H9 (cell line): ENCODE data around the gene TBX1. TPM values are rescaled to one million over a fixed set of nuclear protein-coding genes. Genes with fewer than 3 reads are reported as not detected.
A peak's percentile ranks its signal among the peaks of the same experiment; 100 is the strongest.

Source experiments
- DNase-seq: peaks from one replicate; pipeline ENCODE4 v3.0.0-alpha.2; 2017
- H2AFZ ChIP-seq: one replicate; pipeline ENCODE4 v1.6.1; 2013; ENCODE audit warnings: mild to moderate bottlenecking, low read length, control low read depth, moderate library complexity
- H2AK5ac ChIP-seq: 2 replicates; pipeline ENCODE4 v1.6.1; 2013; ENCODE audit warnings: low read length, control low read depth, mixed read lengths; ENCODE audit not compliant: insufficient read length
- H2BK120ac ChIP-seq: one replicate; pipeline ENCODE4 v1.6.1; 2013; ENCODE audit warnings: low read depth, mild to moderate bottlenecking, low read length, control low read depth, inconsistent platforms; ENCODE audit not compliant: poor library complexity, severe bottlenecking
- H2BK12ac ChIP-seq: 2 replicates; pipeline ENCODE4 v1.6.1; 2013; ENCODE audit warnings: low read length, control low read depth, mixed read lengths, low read depth; ENCODE audit not compliant: insufficient read length
- H2BK15ac ChIP-seq: 2 replicates; pipeline ENCODE4 v1.6.1; 2013; ENCODE audit warnings: low read depth, low read length, control low read depth
- H2BK20ac ChIP-seq: one replicate; pipeline ENCODE4 v1.6.1; 2013; ENCODE audit warnings: low read depth, mild to moderate bottlenecking, low read length, control low read depth, inconsistent platforms; ENCODE audit not compliant: poor library complexity, severe bottlenecking
- H2BK5ac ChIP-seq: 2 replicates; pipeline ENCODE4 v1.6.1; 2013; ENCODE audit warnings: low read length, control low read depth, mixed read lengths; ENCODE audit not compliant: insufficient read length
- H3K14ac ChIP-seq: 2 replicates; pipeline ENCODE4 v1.6.1; 2013; ENCODE audit warnings: low read length, control low read depth; ENCODE audit not compliant: insufficient read depth
- H3K18ac ChIP-seq: 2 replicates; pipeline ENCODE4 v1.6.1; 2013; ENCODE audit warnings: low read depth, mild to moderate bottlenecking, mixed read lengths, low read length, control low read depth; ENCODE audit not compliant: insufficient read length
- H3K23ac ChIP-seq: 2 replicates; pipeline ENCODE4 v1.6.1; 2013; ENCODE audit warnings: low read length, control low read depth, mixed read lengths, low read depth; ENCODE audit not compliant: insufficient read length
- H3K23me2 ChIP-seq: 2 replicates; pipeline ENCODE4 v1.6.1; 2013; ENCODE audit warnings: low read depth, mild to moderate bottlenecking, mixed read lengths, low read length, control low read depth; ENCODE audit not compliant: insufficient read length, poor library complexity, severe bottlenecking
- H3K27ac ChIP-seq: 2 replicates; pipeline ENCODE4 v1.5.1; 2013; ENCODE audit warnings: low read length, control low read depth, mixed read lengths, low read depth; ENCODE audit not compliant: insufficient read length
- H3K27me3 ChIP-seq: 2 replicates; pipeline ENCODE4 v1.6.1; 2013; ENCODE audit warnings: low read length, control low read depth, inconsistent platforms; ENCODE audit not compliant: insufficient read depth
- H3K4ac ChIP-seq: 2 replicates; pipeline ENCODE4 v1.6.1; 2013; ENCODE audit warnings: low read depth, mild to moderate bottlenecking, control low read depth, inconsistent platforms, low read length, moderate library complexity
- H3K4me1 ChIP-seq: 2 replicates; pipeline ENCODE4 v1.6.1; 2013; ENCODE audit warnings: low read length, control low read depth, inconsistent platforms; ENCODE audit not compliant: insufficient read depth
- H3K4me2 ChIP-seq: 2 replicates; pipeline ENCODE4 v1.6.1; 2013; ENCODE audit warnings: low read length, control low read depth, mixed read lengths; ENCODE audit not compliant: insufficient read length, insufficient read depth
- H3K56ac ChIP-seq: 2 replicates; pipeline ENCODE4 v1.6.1; 2013; ENCODE audit warnings: low read depth, mild to moderate bottlenecking, mixed read lengths, low read length, control low read depth; ENCODE audit not compliant: insufficient read length
- H3K79me1 ChIP-seq: 2 replicates; pipeline ENCODE4 v1.6.1; 2013; ENCODE audit warnings: low read depth, mild to moderate bottlenecking, moderate library complexity, low read length, control low read depth, inconsistent platforms; ENCODE audit not compliant: insufficient read depth, poor library complexity, severe bottlenecking
- H3K79me2 ChIP-seq: 2 replicates; pipeline ENCODE4 v1.6.1; 2013; ENCODE audit warnings: low read length, control low read depth, inconsistent platforms; ENCODE audit not compliant: insufficient read depth
- H3K9ac ChIP-seq: 2 replicates; pipeline ENCODE4 v1.6.1; 2013; ENCODE audit warnings: low read length, control low read depth, mixed read lengths; ENCODE audit not compliant: insufficient read length; ENCODE audit errors: extremely low read depth
- H3K9me3 ChIP-seq: one replicate; pipeline ENCODE4 v1.6.1; 2013; ENCODE audit warnings: low read depth, low read length, inconsistent platforms; ENCODE audit not compliant: control insufficient read depth
- H3T11ph ChIP-seq: one replicate; pipeline ENCODE4 v1.6.1; 2013; ENCODE audit warnings: mild to moderate bottlenecking, low read length, control low read depth, inconsistent platforms
- H4K20me1 ChIP-seq: one replicate; pipeline ENCODE4 v1.6.1; 2013; ENCODE audit not compliant: control insufficient read depth, insufficient read length, insufficient read depth
- H4K5ac ChIP-seq: 2 replicates; pipeline ENCODE4 v1.6.1; 2013; ENCODE audit warnings: low read depth, mild to moderate bottlenecking, mixed read lengths, low read length, control low read depth; ENCODE audit not compliant: insufficient read length
- H4K8ac ChIP-seq: replicated peaks from 2 replicates; pipeline ENCODE4 v1.6.1; 2013; ENCODE audit warnings: low read length, control low read depth, mixed read lengths, low read depth; ENCODE audit not compliant: insufficient read length
- H4K91ac ChIP-seq: 2 replicates; pipeline ENCODE4 v1.6.1; 2013; ENCODE audit warnings: low read depth, mild to moderate bottlenecking, moderate library complexity, mixed read lengths, low read length, control low read depth; ENCODE audit not compliant: insufficient read length
- H3K27ac Mint-ChIP-seq, 3 experiments: 2 replicates in 2 of 3; 3 replicates in 1 of 3; pipeline ENCODE4 v1.8.0; 2020 to 2021; ENCODE audit warnings: mixed read lengths in 3 of 3, mild to moderate bottlenecking in 1 of 3, moderate library complexity in 1 of 3
- H3K27me3 Mint-ChIP-seq: 2 replicates; pipeline ENCODE4 v1.8.0; 2021; ENCODE audit warnings: low read depth, mild to moderate bottlenecking, moderate library complexity, mixed read lengths
- H3K36me3 Mint-ChIP-seq, 3 experiments: 2 replicates in 2 of 3; 3 replicates in 1 of 3; pipeline ENCODE4 v1.8.0; 2020 to 2021; ENCODE audit warnings: low read depth in 3 of 3, mixed read lengths in 3 of 3; ENCODE audit not compliant: insufficient read depth in 1 of 3
- H3K4me1 Mint-ChIP-seq, 2 experiments: 2 replicates each; pipeline ENCODE4 v1.8.0; 2020; ENCODE audit warnings: mixed read lengths in 2 of 2
- H3K4me3 Mint-ChIP-seq, 2 experiments: 2 replicates in 1 of 2; 3 replicates in 1 of 2; pipeline ENCODE4 v1.8.0; 2020 to 2021; ENCODE audit warnings: mild to moderate bottlenecking in 2 of 2, mixed read lengths in 2 of 2, moderate library complexity in 1 of 2
- H3K9me3 Mint-ChIP-seq, 2 experiments: 2 replicates in 1 of 2; 3 replicates in 1 of 2; pipeline ENCODE4 v1.8.0; 2020; ENCODE audit warnings: mild to moderate bottlenecking in 2 of 2, mixed read lengths in 2 of 2, moderate library complexity in 1 of 2
- WGBS: extraction: QIAGEN DNeasy Blood & Tissue Kit; methylation state at CpG from one replicate; pipeline ENCODE4 v1.1.7; 2013; ENCODE audit warnings: missing lambda C conversion rate, low lambda C conversion rate, mixed read lengths; ENCODE audit not compliant: insufficient read length; ENCODE audit errors: extremely low coverage; 5-methylcytosine and 5-hydroxymethylcytosine counted together
- total RNA-seq: library from RNA; stranded (reverse); gene quantifications from 2 replicates; pipeline ENCODE4 v1.2.1, GENCODE V29; 2021
- TF ChIP-seq, protein P1 (sequence below): fragments of 200-600 bp; sonication (generic); conservative IDR thresholded peaks from 3 replicates; pipeline ENCODE4 v1.8.0; 2021; ENCODE audit warnings: antibody characterized with exemption, mild to moderate bottlenecking

Gene TBX1
- total RNA-seq, 1 experiment from 2014 or later, result 2.2 TPM

DNA sequence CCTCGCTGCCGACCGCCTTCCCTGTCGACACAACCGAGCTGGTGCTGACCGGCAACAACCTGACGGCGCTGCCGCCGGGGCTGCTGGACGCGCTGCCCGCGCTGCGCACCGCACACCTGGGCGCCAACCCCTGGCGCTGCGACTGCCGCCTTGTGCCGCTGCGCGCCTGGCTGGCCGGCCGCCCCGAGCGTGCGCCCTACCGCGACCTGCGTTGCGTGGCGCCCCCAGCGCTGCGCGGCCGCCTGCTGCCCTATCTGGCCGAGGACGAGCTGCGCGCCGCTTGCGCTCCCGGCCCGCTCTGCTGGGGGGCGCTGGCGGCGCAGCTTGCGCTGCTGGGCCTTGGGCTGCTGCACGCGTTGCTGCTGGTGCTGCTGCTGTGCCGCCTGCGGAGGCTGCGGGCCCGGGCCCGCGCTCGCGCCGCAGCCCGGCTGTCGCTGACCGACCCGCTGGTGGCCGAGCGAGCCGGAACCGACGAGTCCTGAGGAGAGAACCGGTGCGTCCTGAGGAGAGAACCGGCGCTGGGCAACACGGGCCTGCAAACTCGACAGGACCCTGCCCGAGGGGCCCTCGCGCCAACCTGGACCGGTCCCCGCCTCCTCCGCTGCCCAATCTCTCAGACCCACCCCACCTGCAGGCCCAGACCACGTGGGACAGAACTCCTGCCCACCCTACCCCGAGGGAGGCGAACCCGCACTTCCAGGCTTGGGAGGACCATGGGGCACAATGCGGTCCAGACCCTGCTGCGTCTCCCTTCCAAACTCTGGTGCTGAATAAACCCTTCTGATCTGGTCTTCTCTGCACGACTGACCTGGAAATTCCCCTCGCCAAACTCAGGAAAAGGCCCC, 36.4 kb upstream of the TBX1 start:
- no peak overlapping the region for H4K5ac ChIP-seq
- no CpG with 5 or more reads among the region's 89 CpGs for WGBS
- H2AFZ ChIP-seq, result no peak overlapping the region
- H3K36me3 Mint-ChIP-seq, result peaks cover 7 to 16% (median 14%) of the 10 kb centered on the region in 3 experiments; a peak in 6 of 7 replicates
- H3K4me1 Mint-ChIP-seq, result peaks cover 13 to 33% of the 10 kb centered on the region in 2 experiments
- no peak overlapping the region for H4K8ac ChIP-seq
- no peak overlapping the region for H3T11ph ChIP-seq
- TF ChIP-seq, protein P1, sequence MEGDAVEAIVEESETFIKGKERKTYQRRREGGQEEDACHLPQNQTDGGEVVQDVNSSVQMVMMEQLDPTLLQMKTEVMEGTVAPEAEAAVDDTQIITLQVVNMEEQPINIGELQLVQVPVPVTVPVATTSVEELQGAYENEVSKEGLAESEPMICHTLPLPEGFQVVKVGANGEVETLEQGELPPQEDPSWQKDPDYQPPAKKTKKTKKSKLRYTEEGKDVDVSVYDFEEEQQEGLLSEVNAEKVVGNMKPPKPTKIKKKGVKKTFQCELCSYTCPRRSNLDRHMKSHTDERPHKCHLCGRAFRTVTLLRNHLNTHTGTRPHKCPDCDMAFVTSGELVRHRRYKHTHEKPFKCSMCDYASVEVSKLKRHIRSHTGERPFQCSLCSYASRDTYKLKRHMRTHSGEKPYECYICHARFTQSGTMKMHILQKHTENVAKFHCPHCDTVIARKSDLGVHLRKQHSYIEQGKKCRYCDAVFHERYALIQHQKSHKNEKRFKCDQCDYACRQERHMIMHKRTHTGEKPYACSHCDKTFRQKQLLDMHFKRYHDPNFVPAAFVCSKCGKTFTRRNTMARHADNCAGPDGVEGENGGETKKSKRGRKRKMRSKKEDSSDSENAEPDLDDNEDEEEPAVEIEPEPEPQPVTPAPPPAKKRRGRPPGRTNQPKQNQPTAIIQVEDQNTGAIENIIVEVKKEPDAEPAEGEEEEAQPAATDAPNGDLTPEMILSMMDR, result peak; percentile 39; the same call in 2 of the 3 replicates
- H3K4ac ChIP-seq, result no peak overlapping the region
- H3K79me1 ChIP-seq, result no peaks in the 10 kb centered on the region
- H3K14ac ChIP-seq, result no peak overlapping the region
- no peak overlapping the region for H3K27ac ChIP-seq
- no peak overlapping the region for H3K27ac Mint-ChIP-seq
- H3K18ac ChIP-seq, result no peak overlapping the region
- no peak overlapping the region for H3K9ac ChIP-seq
- no peak overlapping the region for H3K23ac ChIP-seq
- H3K9me3 ChIP-seq, result no peaks in the 10 kb centered on the region
- DNase-seq, result peak; percentile 79
- H2BK5ac ChIP-seq, result no peak overlapping the region
- H3K79me2 ChIP-seq, result no peaks in the 10 kb centered on the region
- H3K56ac ChIP-seq, result no peak overlapping the region
- peaks cover 13 to 25% of the 10 kb centered on the region in 2 experiments; a peak in 4 of 5 replicates for H3K9me3 Mint-ChIP-seq
- peak overlapping the region; percentile 31 to 71 for H3K4me3 Mint-ChIP-seq
- peaks cover 7% of the 10 kb centered on the region for H3K23me2 ChIP-seq
- H2BK12ac ChIP-seq, result no peak overlapping the region
- H3K4me1 ChIP-seq, result no peaks in the 10 kb centered on the region
- H3K27me3 ChIP-seq, result peaks cover 77% of the 10 kb centered on the region; the same call in 1 of the 2 replicates
- no peak overlapping the region for H2BK20ac ChIP-seq
- no peak overlapping the region for H2BK15ac ChIP-seq
- H3K27me3 Mint-ChIP-seq, result peaks cover 95% of the 10 kb centered on the region
- no peak overlapping the region for H2BK120ac ChIP-seq
- no peak overlapping the region for H2AK5ac ChIP-seq
- H4K20me1 ChIP-seq, result peaks cover 9% of the 10 kb centered on the region
- H4K91ac ChIP-seq, result no peak overlapping the region
- peak overlapping the region; percentile 54 for H3K4me2 ChIP-seq
